Activated B cell treated with CpG ODN at 0.5 μM for 24 hours (primary cell): Measurements from ENCODE around the gene MBLAC1. TPM values are rescaled to one million over a fixed set of nuclear protein-coding genes. Genes with fewer than 3 reads are reported as not detected.
"Not testable (repeated sequence)": the region's sequence is repeated elsewhere in the genome, so short reads cannot be mapped to it uniquely, and the experiment has no call there.

Source experiments
- ATAC-seq: fragments of 200-7000 bp; cut with Tn5 transposase; one replicate; pipeline ENCODE4 v1.10.0; 2021; ENCODE audit warnings: low read depth, mild to moderate bottlenecking, moderate library complexity
- CTCF ChIA-PET: fragments of 350-600 bp; sonication (Branson Sonifier 250); formaldehyde crosslinking; loops from one replicate; lab custom pipeline; 2021; ENCODE audit warnings: antibody characterized with exemption; lab: Charles Lee
- POLR2A ChIA-PET: fragments of 350-600 bp; sonication (Branson Sonifier 250); formaldehyde crosslinking; loops from one replicate; lab custom pipeline; 2021; ENCODE audit warnings: antibody characterized with exemption; lab: Charles Lee
- DNase-seq: peaks from one replicate; pipeline ENCODE4 v3.0.0; 2022
- H3K27ac Mint-ChIP-seq: one replicate; pipeline ENCODE4 v1.8.0; 2020; ENCODE audit warnings: mixed read lengths
- H3K27me3 Mint-ChIP-seq: one replicate; pipeline ENCODE4 v1.8.0; 2021; ENCODE audit warnings: mixed read lengths
- H3K36me3 Mint-ChIP-seq: one replicate; pipeline ENCODE4 v1.8.0; 2021; ENCODE audit warnings: low read depth, mixed read lengths
- H3K4me1 Mint-ChIP-seq: one replicate; pipeline ENCODE4 v1.8.0; 2021; ENCODE audit warnings: mixed read lengths
- H3K4me3 Mint-ChIP-seq: one replicate; pipeline ENCODE4 v1.8.0; 2020; ENCODE audit warnings: mild to moderate bottlenecking, mixed read lengths
- H3K9me3 Mint-ChIP-seq: one replicate; pipeline ENCODE4 v1.8.0; 2020; ENCODE audit warnings: mixed read lengths
- intact Hi-C: fragments of 100-400 bp; cut with micrococcal nuclease; formaldehyde crosslinking; loops from one replicate; pipeline ENCODE4 v1.15.1; 2024
- total RNA-seq: library from RNA; stranded (reverse); gene quantifications from 2 replicates; pipeline ENCODE4 v1.2.3, GENCODE V29; 2022
- TF ChIP-seq, protein P1 (sequence below): fragments of 200-600 bp; IDR thresholded peaks from one replicate; pipeline ENCODE4 v1.8.0; 2022; ENCODE audit warnings: antibody characterized with exemption, mild to moderate bottlenecking

The MBLAC1 gene
- total RNA-seq, 1 donor from 2014 or later = 2.2 TPM

DNA sequence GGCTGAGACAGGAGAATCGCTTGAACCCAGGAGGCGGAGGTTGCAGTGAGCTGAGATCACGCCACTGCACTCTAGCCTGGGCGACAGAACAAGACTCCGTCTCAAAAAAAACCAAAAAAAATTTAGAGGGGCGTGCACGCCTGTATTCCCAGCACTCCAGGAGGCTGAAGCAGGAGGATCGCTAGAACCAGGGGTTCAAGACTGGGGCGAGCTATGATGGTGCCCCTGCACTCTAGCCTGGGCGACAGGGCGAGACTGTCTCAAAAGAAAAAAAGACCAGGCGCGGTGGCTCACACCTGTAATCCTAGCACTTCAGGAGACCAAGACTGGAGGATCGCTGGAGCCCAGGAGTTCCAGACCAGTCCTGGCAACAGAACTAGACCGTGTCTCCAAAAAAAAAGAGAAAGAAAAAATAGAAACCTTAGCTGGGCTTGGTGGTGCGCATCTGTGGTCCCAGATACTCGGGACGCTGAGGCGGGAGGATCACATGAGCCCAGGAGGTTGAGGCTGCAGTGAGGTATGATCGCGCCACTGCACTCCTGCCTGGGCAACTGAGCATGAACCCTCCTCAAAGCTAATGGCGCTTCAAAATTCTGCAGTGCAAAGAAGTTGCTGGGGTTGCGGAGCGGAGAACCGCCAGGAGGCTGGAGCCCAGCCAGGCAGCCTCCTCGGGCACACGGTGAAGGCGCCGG lies 382 bp upstream of the MBLAC1 start:
- intact Hi-C loops = loop anchor here (2.0 kb wide), 2 partner anchors 208 to 302 kb away; partner anchors contain the start of genes MEPCE, TRIM4 and ZCWPW1
- ChIA-PET CTCF (interaction anchor here (0.6 to 1.2 kb wide), 4 partner anchors 12 to 324 kb away, joined by 3 read pairs; no protein-coding TSS in a partner anchor), POLR2A (interaction anchor here (0.5 to 2.9 kb wide), 18 partner anchors 23 to 310 kb away, joined by 3 to 49 read pairs (median 4); partner anchors contain the start of genes AP4M1, COPS6, GPC2 and LAMTOR4)
- TF ChIP-seq, protein P1, sequence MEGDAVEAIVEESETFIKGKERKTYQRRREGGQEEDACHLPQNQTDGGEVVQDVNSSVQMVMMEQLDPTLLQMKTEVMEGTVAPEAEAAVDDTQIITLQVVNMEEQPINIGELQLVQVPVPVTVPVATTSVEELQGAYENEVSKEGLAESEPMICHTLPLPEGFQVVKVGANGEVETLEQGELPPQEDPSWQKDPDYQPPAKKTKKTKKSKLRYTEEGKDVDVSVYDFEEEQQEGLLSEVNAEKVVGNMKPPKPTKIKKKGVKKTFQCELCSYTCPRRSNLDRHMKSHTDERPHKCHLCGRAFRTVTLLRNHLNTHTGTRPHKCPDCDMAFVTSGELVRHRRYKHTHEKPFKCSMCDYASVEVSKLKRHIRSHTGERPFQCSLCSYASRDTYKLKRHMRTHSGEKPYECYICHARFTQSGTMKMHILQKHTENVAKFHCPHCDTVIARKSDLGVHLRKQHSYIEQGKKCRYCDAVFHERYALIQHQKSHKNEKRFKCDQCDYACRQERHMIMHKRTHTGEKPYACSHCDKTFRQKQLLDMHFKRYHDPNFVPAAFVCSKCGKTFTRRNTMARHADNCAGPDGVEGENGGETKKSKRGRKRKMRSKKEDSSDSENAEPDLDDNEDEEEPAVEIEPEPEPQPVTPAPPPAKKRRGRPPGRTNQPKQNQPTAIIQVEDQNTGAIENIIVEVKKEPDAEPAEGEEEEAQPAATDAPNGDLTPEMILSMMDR = no peak
- Mint-ChIP-seq H3K4me3 (peak overlapping the region; percentile 100), H3K4me1 (peaks cover 39% of the 10 kb centered on the region), H3K36me3 (peaks cover 10% of the 10 kb centered on the region), H3K27me3 (no peaks in the 10 kb centered on the region), H3K27ac (peak overlapping the region; percentile 100), H3K9me3 (no peaks in the 10 kb centered on the region)
- ATAC-seq (no peak), DNase-seq (no peak)

DNA sequence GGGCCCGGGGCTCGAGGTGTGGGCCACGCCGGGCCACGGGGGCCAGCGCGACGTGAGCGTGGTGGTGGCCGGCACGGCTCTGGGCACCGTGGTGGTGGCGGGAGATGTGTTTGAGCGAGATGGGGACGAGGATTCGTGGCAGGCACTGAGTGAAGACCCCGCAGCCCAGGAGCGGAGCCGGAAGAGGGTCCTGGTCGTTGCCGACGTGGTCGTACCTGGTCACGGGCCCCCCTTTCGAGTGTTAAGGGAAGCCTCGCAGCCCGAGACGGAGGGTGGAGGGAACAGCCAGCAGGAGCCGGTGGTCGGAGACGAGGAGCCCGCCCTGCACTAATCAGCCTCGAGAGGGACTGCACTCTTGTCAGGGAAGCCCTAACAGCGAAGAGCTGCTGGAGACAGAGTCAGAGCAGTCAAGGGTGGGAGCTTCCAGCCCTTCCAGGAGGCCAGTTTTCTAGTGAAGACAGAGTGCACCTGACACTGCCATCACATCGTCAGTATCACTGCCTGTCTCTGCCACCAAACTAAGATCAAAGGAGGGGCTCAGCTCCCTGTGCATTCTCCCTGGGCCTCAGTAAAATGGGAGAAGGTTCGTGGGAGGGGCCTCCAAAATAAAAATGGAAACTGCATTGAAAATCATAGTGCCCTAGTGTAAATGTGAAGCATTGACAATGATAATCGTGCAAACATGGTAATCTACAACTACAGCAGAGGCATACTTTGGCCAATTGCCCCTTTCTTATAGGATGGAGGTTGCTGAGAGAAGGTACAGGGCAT lies 1.3 kb downstream of the MBLAC1 start:
- DNase-seq (no peak), ATAC-seq (no peak)
- peak overlapping the region; percentile 100 for H3K4me3 Mint-ChIP-seq
- intact Hi-C loops = loop anchor here (1.0 to 2.0 kb wide), 10 partner anchors 9 to 308 kb away; partner anchors contain the start of genes CNPY4, GPC2, LAMTOR4 and MEPCE
- peaks cover 10% of the 10 kb centered on the region for H3K36me3 Mint-ChIP-seq
- H3K9me3 Mint-ChIP-seq = no peaks in the 10 kb centered on the region
- peaks cover 44% of the 10 kb centered on the region for H3K4me1 Mint-ChIP-seq
- H3K27me3 Mint-ChIP-seq = no peaks in the 10 kb centered on the region
- TF ChIP-seq, protein P1 = no peak
- POLR2A ChIA-PET = interaction anchor here (0.6 to 3.7 kb wide), 9 partner anchors 12 to 149 kb away, joined by 3 to 15 read pairs (median 3); partner anchors contain the start of genes AP4M1, COPS6, LAMTOR4 and MCM7
- peak overlapping the region; percentile 63 for H3K27ac Mint-ChIP-seq
- CTCF ChIA-PET = interaction anchor here (0.7 to 1.4 kb wide), 5 partner anchors 27 to 215 kb away, joined by 3 to 6 read pairs (median 3); partner anchors contain the start of genes AP4M1, AZGP1 and MCM7

DNA sequence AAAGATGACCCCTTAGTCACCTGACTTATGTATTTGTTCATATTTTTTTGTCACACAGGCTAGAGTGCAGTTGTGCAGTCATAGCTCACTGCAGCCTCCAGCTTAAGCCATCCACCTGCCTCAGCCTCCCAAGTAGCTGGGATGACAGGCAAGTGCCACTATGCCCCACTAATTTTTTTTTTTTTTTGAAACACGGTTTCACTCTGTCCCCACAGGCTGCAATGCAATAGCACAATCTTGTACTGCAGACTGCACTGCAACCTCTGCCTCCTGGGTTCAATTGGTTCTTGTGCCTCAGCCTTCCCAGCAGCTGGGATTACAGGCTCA lies 1.8 kb downstream of the MBLAC1 start:
- DNase-seq (no peak), ATAC-seq (no peak)
- Mint-ChIP-seq H3K27me3 (no peaks in the 10 kb centered on the region), H3K27ac (no peak overlapping the region), H3K36me3 (peaks cover 10% of the 10 kb centered on the region), H3K4me3 (peak overlapping the region; percentile 100), H3K9me3 (no peaks in the 10 kb centered on the region), H3K4me1 (peaks cover 44% of the 10 kb centered on the region)
- TF ChIP-seq, protein P1 = no peak
- ChIA-PET CTCF (interaction anchor here (0.6 to 4.6 kb wide), 10 partner anchors 10 to 279 kb away, joined by 3 to 45 read pairs (median 3); partner anchors contain the start of genes AP4M1, AZGP1 and MCM7), POLR2A (interaction anchor here (0.6 to 3.7 kb wide), 9 partner anchors 11 to 148 kb away, joined by 3 to 15 read pairs (median 3); partner anchors contain the start of genes AP4M1, COPS6, LAMTOR4 and MCM7)
- intact Hi-C loops = no loop called here

GRCh38 chr7:100130220-100130607 lies 3.4 kb downstream of the MBLAC1 start:
- H3K4me3 Mint-ChIP-seq, H3K27me3 Mint-ChIP-seq, ATAC-seq, H3K27ac Mint-ChIP-seq, H3K36me3 Mint-ChIP-seq, intact Hi-C loops, DNase-seq, H3K9me3 Mint-ChIP-seq: not testable (repeated sequence)
- ChIA-PET CTCF (interaction anchor here (0.8 to 4.6 kb wide), 8 partner anchors 17 to 277 kb away, joined by 3 to 45 read pairs (median 4); partner anchors contain the start of gene LAMTOR4), POLR2A (interaction anchor here (0.7 to 3.7 kb wide), 3 partner anchors 29 to 299 kb away, joined by 4 to 15 read pairs (median 7); partner anchors contain the start of genes AP4M1 and MCM7)
- H3K4me1 Mint-ChIP-seq = peaks cover 33% of the 10 kb centered on the region
